Right lobe of liver (tissue), 4 donors: ENCODE results near the gene SMPDL3A.

Experiments
- POLR2A ChIP-seq: fragments of 450-650 bp; IDR thresholded peaks from one replicate; pipeline ENCODE4 v1.6.1; 2017; ENCODE audit warnings: antibody characterized with exemption, mild to moderate bottlenecking
- TF ChIP-seq, protein P1 (sequence below), 4 donors: fragments of 200-600 bp in 3 of 4; fragments of 450-650 bp in 1 of 4; IDR thresholded peaks; one replicate each; pipeline versions ENCODE4 v1.5.1 to v1.8.0; 2016 to 2022; ENCODE audit warnings: antibody characterized with exemption in 4 of 4, mild to moderate bottlenecking in 2 of 4
- donor health status: DM: no; HTN: no; CAD: no.
- donor health status: DM: no; HTN: no; CAD: no.
- donor health status: DM: no; HTN: yes; CAD: no.

DNA sequence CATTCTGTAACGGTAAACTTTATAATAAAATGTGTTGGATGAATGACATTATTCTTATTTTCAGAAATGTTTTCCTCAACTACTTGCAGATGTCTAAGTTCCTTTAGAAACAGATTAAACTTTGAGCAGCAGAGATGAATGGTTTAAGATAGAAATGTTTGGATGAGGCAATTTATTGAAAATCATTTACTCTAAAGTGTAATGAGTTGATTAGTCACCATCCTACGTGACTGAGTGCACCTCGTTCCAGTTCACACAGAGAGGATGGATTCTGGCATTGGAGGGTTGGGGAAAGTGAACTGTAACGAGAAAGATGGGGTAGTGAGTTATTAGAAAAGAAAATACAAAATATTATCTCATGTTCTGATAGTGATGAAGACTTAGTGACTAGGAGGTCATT, 28.7 kb downstream of the SMPDL3A start:
- TF ChIP-seq, protein P1, sequence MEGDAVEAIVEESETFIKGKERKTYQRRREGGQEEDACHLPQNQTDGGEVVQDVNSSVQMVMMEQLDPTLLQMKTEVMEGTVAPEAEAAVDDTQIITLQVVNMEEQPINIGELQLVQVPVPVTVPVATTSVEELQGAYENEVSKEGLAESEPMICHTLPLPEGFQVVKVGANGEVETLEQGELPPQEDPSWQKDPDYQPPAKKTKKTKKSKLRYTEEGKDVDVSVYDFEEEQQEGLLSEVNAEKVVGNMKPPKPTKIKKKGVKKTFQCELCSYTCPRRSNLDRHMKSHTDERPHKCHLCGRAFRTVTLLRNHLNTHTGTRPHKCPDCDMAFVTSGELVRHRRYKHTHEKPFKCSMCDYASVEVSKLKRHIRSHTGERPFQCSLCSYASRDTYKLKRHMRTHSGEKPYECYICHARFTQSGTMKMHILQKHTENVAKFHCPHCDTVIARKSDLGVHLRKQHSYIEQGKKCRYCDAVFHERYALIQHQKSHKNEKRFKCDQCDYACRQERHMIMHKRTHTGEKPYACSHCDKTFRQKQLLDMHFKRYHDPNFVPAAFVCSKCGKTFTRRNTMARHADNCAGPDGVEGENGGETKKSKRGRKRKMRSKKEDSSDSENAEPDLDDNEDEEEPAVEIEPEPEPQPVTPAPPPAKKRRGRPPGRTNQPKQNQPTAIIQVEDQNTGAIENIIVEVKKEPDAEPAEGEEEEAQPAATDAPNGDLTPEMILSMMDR (IDR thresholded peaks at IDR 0.05), result no peak
- no peak for TF ChIP-seq POLR2A
